IMR-90 (cell line): ENCODE data around the gene TANGO6. TPM values are rescaled to one million over a fixed set of nuclear protein-coding genes. Genes with fewer than 3 reads are reported as not detected.
A peak's percentile ranks its signal among the peaks of the same experiment; 100 is the strongest.

ENCODE experiments used
- ATAC-seq: fragments of 200-7000 bp; cut with Tn5 transposase; 2 replicates; pipeline ENCODE4 v1.9.1; 2020; ENCODE audit warnings: low read depth, mild to moderate bottlenecking, moderate library complexity
- BruUV-seq: library from RNA; stranded (reverse); fragments of 400-500 nt; replicated peaks from 2 replicates; lab custom pipeline; 2021; lab: Mats Ljungman, UMichigan
- CTCF ChIA-PET: fragments of 300-600 bp; formaldehyde crosslinking; extraction: SDS; loops from one replicate; lab custom pipeline; 2021; ENCODE audit warnings: antibody characterized with exemption; lab: Yijun Ruan, JAX
- POLR2A ChIA-PET: fragments of 300-600 bp; sonication (Branson Sonifier 250); formaldehyde crosslinking; loops from one replicate; lab custom pipeline; 2022; ENCODE audit warnings: antibody characterized with exemption; ENCODE audit not compliant: unreplicated experiment; lab: Charles Lee
- DNase-seq: peaks from one replicate; pipeline ENCODE4 v3.0.0; 2013
- H2AFZ ChIP-seq: replicated peaks from 2 replicates; pipeline ENCODE3; 2013; ENCODE audit warnings: low read length, mild to moderate bottlenecking; ENCODE audit not compliant: poor library complexity
- H2AK5ac ChIP-seq: 2 replicates; pipeline ENCODE4 v1.6.1; 2013; ENCODE audit warnings: low read depth, low read length, inconsistent platforms
- H2AK9ac ChIP-seq: replicated peaks from 2 replicates; pipeline ENCODE3; 2013; ENCODE audit warnings: mild to moderate bottlenecking, low read depth, low read length, moderate library complexity; ENCODE audit not compliant: poor library complexity
- H2BK120ac ChIP-seq: 2 replicates; pipeline ENCODE4 v1.6.1; 2013; ENCODE audit warnings: low read depth, low read length, inconsistent platforms
- H2BK15ac ChIP-seq: 3 replicates; pipeline ENCODE4 v1.6.1; 2013; ENCODE audit warnings: low read depth, low read length, inconsistent platforms
- H2BK20ac ChIP-seq: 2 replicates; pipeline ENCODE4 v1.6.1; 2013; ENCODE audit warnings: low read depth, mild to moderate bottlenecking, inconsistent platforms, low read length, moderate library complexity
- H2BK5ac ChIP-seq: 2 replicates; pipeline ENCODE4 v1.6.1; 2013; ENCODE audit warnings: mild to moderate bottlenecking, low read depth, low read length, inconsistent platforms; ENCODE audit not compliant: poor library complexity, severe bottlenecking
- H3K14ac ChIP-seq: replicated peaks from 2 replicates; pipeline ENCODE4 v1.6.1; 2013; ENCODE audit warnings: low read depth, low read length, inconsistent platforms
- H3K18ac ChIP-seq: 2 replicates; pipeline ENCODE4 v1.6.1; 2013; ENCODE audit warnings: low read depth, low read length, control low read depth
- H3K23ac ChIP-seq: 2 replicates; pipeline ENCODE4 v1.6.1; 2013; ENCODE audit warnings: low read depth, low read length, inconsistent platforms
- H3K27ac ChIP-seq: 2 replicates; pipeline ENCODE4 v1.5.1; 2013; ENCODE audit warnings: mild to moderate bottlenecking, control low read depth, low read length; ENCODE audit not compliant: insufficient read depth
- H3K27me3 ChIP-seq: 2 replicates; pipeline ENCODE4 v1.6.1; 2013; ENCODE audit warnings: low read length; ENCODE audit not compliant: control insufficient read depth, insufficient read depth
- H3K36me3 ChIP-seq: 2 replicates; pipeline ENCODE4 v1.6.1; 2013; ENCODE audit warnings: low read length, mixed read lengths; ENCODE audit not compliant: control insufficient read depth, insufficient read depth
- H3K4ac ChIP-seq: 2 replicates; pipeline ENCODE4 v1.6.1; 2013; ENCODE audit warnings: low read depth, low read length, inconsistent platforms
- H3K4me1 ChIP-seq: 2 replicates; pipeline ENCODE4 v1.6.1; 2013; ENCODE audit warnings: low read length, mixed read lengths; ENCODE audit not compliant: control insufficient read depth, insufficient read depth
- H3K4me2 ChIP-seq: 2 replicates; pipeline ENCODE4 v1.6.1; 2013; ENCODE audit warnings: low read depth, mild to moderate bottlenecking, control low read depth, low read length, moderate library complexity
- H3K4me3 ChIP-seq: 2 replicates; pipeline ENCODE4 v1.5.1; 2013; ENCODE audit warnings: low read depth, mild to moderate bottlenecking, control low read depth, low read length, moderate library complexity; ENCODE audit not compliant: insufficient read depth
- H3K56ac ChIP-seq: 2 replicates; pipeline ENCODE4 v1.6.1; 2013; ENCODE audit warnings: low read length, inconsistent platforms; ENCODE audit not compliant: insufficient read depth; ENCODE audit errors: extremely low read depth
- H3K79me1 ChIP-seq, 2 experiments: 2 replicates each; pipeline ENCODE4 v1.6.1; 2013; ENCODE audit warnings: low read length in 2 of 2, inconsistent platforms in 1 of 2, low read depth in 1 of 2
- H3K9ac ChIP-seq: 2 replicates; pipeline ENCODE4 v1.6.1; 2013; ENCODE audit warnings: low read depth, low read length, control low read depth
- H3K9me1 ChIP-seq: 2 replicates; pipeline ENCODE4 v1.6.1; 2013; ENCODE audit warnings: low read length, inconsistent platforms; ENCODE audit not compliant: insufficient read depth
- H3K9me3 ChIP-seq: 2 replicates; pipeline ENCODE4 v1.6.1; 2013; ENCODE audit warnings: low read length; ENCODE audit not compliant: control insufficient read depth, insufficient read depth
- H4K20me1 ChIP-seq: 2 replicates; pipeline ENCODE4 v1.6.1; 2013; ENCODE audit warnings: low read length, inconsistent platforms; ENCODE audit not compliant: insufficient read depth
- H4K5ac ChIP-seq: 2 replicates; pipeline ENCODE4 v1.6.1; 2013; ENCODE audit warnings: mild to moderate bottlenecking, low read depth, low read length, control low read depth
- H4K8ac ChIP-seq, 2 experiments: 2 replicates each; pipeline ENCODE4 v1.6.1; 2013; ENCODE audit warnings: low read depth in 2 of 2, low read length in 2 of 2, control low read depth in 1 of 2, inconsistent platforms in 1 of 2
- H4K91ac ChIP-seq: 2 replicates; pipeline ENCODE4 v1.6.1; 2013; ENCODE audit warnings: low read depth, low read length, inconsistent platforms; ENCODE audit not compliant: insufficient read depth
- BHLHE40 ChIP-seq: fragments of 150-350 bp; IDR thresholded peaks from 2 replicates; pipeline ENCODE4 v1.6.1; 2016; ENCODE audit warnings: mild to moderate bottlenecking, low read depth, low read length
- CEBPB ChIP-seq: IDR thresholded peaks from 2 replicates; pipeline ENCODE4 v1.6.1; 2012; ENCODE audit warnings: low read depth, low read length, improper control_type of control experiment
- CHD1 ChIP-seq: IDR thresholded peaks from 2 replicates; pipeline ENCODE4 v1.6.1; 2012; ENCODE audit warnings: low read depth, low read length, improper control_type of control experiment
- CTCF ChIP-seq: conservative IDR thresholded peaks from 2 replicates; pipeline ENCODE4 v1.5.1; 2012; ENCODE audit warnings: mild to moderate bottlenecking, low read depth, low read length, improper control_type of control experiment
- ELK1 ChIP-seq: fragments of 150-350 bp; IDR thresholded peaks from 2 replicates; pipeline ENCODE4 v1.6.1; 2016; ENCODE audit warnings: low read depth, mild to moderate bottlenecking, low read length, moderate library complexity, borderline replicate concordance
- FOS ChIP-seq: fragments of 150-350 bp; IDR thresholded peaks from 2 replicates; pipeline ENCODE4 v1.6.1; 2016; ENCODE audit warnings: low read depth, low read length
- MAFK ChIP-seq: IDR thresholded peaks from 2 replicates; pipeline ENCODE4 v1.6.1; 2012; ENCODE audit warnings: low read depth, low read length, improper control_type of control experiment
- MAZ ChIP-seq: IDR thresholded peaks from 2 replicates; pipeline ENCODE4 v1.6.1; 2012; ENCODE audit warnings: low read depth, mild to moderate bottlenecking, low read length, improper control_type of control experiment, moderate library complexity, borderline replicate concordance
- MXI1 ChIP-seq: IDR thresholded peaks from 2 replicates; pipeline ENCODE4 v1.6.1; 2012; ENCODE audit warnings: low read depth, mild to moderate bottlenecking, low read length, moderate library complexity, borderline replicate concordance
- NFE2L2 ChIP-seq: fragments of 150-350 bp; IDR thresholded peaks from 2 replicates; pipeline ENCODE4 v1.6.1; 2016; ENCODE audit warnings: low read depth, mild to moderate bottlenecking, low read length
- POLR2A ChIP-seq: IDR thresholded peaks from 2 replicates; pipeline ENCODE4 v1.6.1; 2012; ENCODE audit warnings: mild to moderate bottlenecking, low read depth, low read length
- RAD21 ChIP-seq: IDR thresholded peaks from 2 replicates; pipeline ENCODE4 v1.6.1; 2012; ENCODE audit warnings: low read length, improper control_type of control experiment
- RCOR1 ChIP-seq: IDR thresholded peaks from 2 replicates; pipeline ENCODE4 v1.6.1; 2012; ENCODE audit warnings: mild to moderate bottlenecking, low read length, improper control_type of control experiment; ENCODE audit not compliant: insufficient replicate concordance
- RFX5 ChIP-seq: IDR thresholded peaks from 2 replicates; pipeline ENCODE4 v1.8.0; 2012; ENCODE audit warnings: low read depth, mild to moderate bottlenecking, low read length, moderate library complexity
- SMC3 ChIP-seq: fragments of 150-350 bp; IDR thresholded peaks from 2 replicates; pipeline ENCODE4 v1.6.1; 2016; ENCODE audit warnings: low read depth, mild to moderate bottlenecking, antibody characterized with exemption, low read length, moderate library complexity
- USF2 ChIP-seq: fragments of 150-350 bp; IDR thresholded peaks from 2 replicates; pipeline ENCODE4 v1.6.1; 2017; ENCODE audit warnings: mild to moderate bottlenecking, antibody characterized with exemption, low read length, low read depth
- WGBS, 2 experiments: methylation state at CpG; one replicate each; pipeline versions ENCODE4 v1.1.5 to v1.1.7; 2013; ENCODE audit warnings: missing lambda C conversion rate in 2 of 2; ENCODE audit not compliant: insufficient read length in 1 of 2; ENCODE audit errors: extremely low coverage in 2 of 2; 5-methylcytosine and 5-hydroxymethylcytosine counted together
- dilution Hi-C: fragments of 300-500 bp; cut with HindIII; formaldehyde crosslinking; loops from one replicate; pipeline ENCODE4 v1.14.3; 2018; ENCODE audit warnings: low sequenced_read_pairs; ENCODE audit not compliant: unreplicated experiment
- in situ Hi-C: fragments of 300-500 bp; cut with MboI; formaldehyde crosslinking; loops from 3 replicates; pipeline ENCODE4 v1.14.3; 2019; ENCODE audit warnings: low sequenced_read_pairs, inconsistent platforms, mixed read lengths
- intact Hi-C: fragments of 100-400 bp; cut with micrococcal nuclease; formaldehyde crosslinking; loops from 2 replicates; pipeline ENCODE4 v1.10.0; 2022
- polyA plus RNA-seq, 3 experiments: library from polyadenylated mRNA; depleted of rRNA; stranded (reverse); fragments of >200 nt; gene quantifications; 2 replicates each; pipeline ENCODE4 v1.2.3, GENCODE V29; 2012; ENCODE audit warnings: low replicate concordance in 1 of 3
- total RNA-seq: library from RNA; depleted of rRNA; stranded (reverse); fragments of >200 nt; gene quantifications from 2 replicates; pipeline ENCODE4 v1.2.3, GENCODE V29; 2012

TANGO6 gene
- total and polyA plus RNA-seq, 2 of the 4 experiments (the other 2 are of a cell fraction): 6.7 to 22.4 TPM

GRCh38 chr16:68921637-68922036 lies 78.3 kb downstream of the TANGO6 start:
- H2BK15ac ChIP-seq: no peak overlapping the region
- no peak overlapping the region for H3K9ac ChIP-seq
- in situ Hi-C loops: no loop called here

More at GRCh38 chr16:68921637-68922036, 78.3 kb downstream of the TANGO6 start:
- Histone ChIP-seq H3K56ac (no peak overlapping the region), H3K79me1 (no peaks in the 10 kb centered on the region), H2BK5ac (no peak overlapping the region), H4K5ac (no peak overlapping the region), H2AK5ac (no peak overlapping the region), H3K4ac (no peak overlapping the region), H3K14ac (no peak overlapping the region), H3K36me3 (peaks cover 5% of the 10 kb centered on the region), H2AK9ac (no peak overlapping the region), H4K91ac (no peak overlapping the region), H4K20me1 (no peaks in the 10 kb centered on the region), H3K4me3 (no peak overlapping the region), H3K27ac (no peak overlapping the region), H4K8ac (no peak overlapping the region), H2BK20ac (no peak overlapping the region), H3K23ac (no peak overlapping the region), H3K27me3 (no peaks in the 10 kb centered on the region), H3K4me1 (no peaks in the 10 kb centered on the region; the same call in 1 of the 2 replicates), H3K18ac (no peak overlapping the region), H2AFZ (no peak overlapping the region), H3K9me1 (0 out of 2 replicates have a peak, but pooled peaks cover 5% of the 10 kb centered on the region), H3K9me3 (no peaks in the 10 kb centered on the region), H3K4me2 (no peak overlapping the region), H2BK120ac (no peak overlapping the region)
- dilution Hi-C loops (no loop called here), intact Hi-C loops (no loop called here)
- ATAC-seq (no peak), DNase-seq (peak; percentile 75)
- no CpG with 5 or more reads among the region's 2 CpGs for WGBS, 2 experiments
- ChIA-PET CTCF (interaction anchor here (0.9 kb wide), 1 partner anchor 12 kb away, joined by 4 read pairs; no protein-coding TSS in a partner anchor), POLR2A (no interaction called here)
- no TSS peak for BruUV-seq
- TF ChIP-seq ELK1 (no peak), MAFK (no peak), CTCF (no peak), SMC3 (no peak), MXI1 (no peak), MAZ (no peak), RCOR1 (no peak), RFX5 (no peak), FOS (no peak), RAD21 (no peak), USF2 (no peak), BHLHE40 (no peak), CHD1 (no peak), CEBPB (no peak), NFE2L2 (no peak), POLR2A (no peak)
